ENCODE measurements around the gene EPHX1.
"Not testable (repeated sequence)": the region's sequence is repeated elsewhere in the genome, so short reads cannot be mapped to it uniquely, and the experiment has no call there.

EPHX1 gene

DNA sequence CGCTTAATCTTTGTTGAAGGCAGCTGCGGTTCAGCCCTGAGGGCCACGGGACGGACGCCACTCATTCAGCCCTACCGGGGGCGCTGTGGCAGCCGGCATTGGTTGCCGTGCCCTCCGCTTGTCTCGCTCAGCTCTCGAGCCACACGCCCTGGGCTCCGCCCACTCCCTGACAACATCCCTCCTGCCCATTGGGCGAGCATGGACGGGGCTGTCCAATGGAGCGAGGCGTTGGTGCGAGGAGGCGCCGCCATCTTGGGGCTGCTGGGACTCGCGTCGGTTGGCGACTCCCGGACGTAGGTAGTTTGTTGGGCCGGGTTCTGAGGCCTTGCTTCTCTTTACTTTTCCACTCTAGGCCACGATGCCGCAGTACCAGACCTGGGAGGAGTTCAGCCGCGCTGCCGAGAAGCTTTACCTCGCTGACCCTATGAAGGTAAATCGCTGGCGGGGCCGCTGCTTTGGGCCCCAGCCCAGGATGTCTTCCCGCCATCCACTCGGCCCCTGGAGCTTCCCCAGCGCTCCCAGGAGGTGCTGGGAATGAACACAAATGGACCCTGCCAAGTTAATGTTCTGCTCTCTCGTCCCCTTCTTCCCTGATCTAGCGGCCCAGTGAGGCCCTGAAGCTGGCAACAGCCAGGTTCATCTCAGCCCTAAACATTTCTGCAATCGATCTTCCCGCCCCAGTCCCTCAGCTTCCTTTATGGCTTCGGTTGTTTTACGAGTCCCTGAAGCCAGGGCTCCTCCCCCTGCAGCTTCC, 32.2 kb upstream of the EPHX1 start, which contains the start of gene SRP9:
TSS of gene SRP9 (plus strand) at position 244 of the 754 bp plus-strand sequence. CDS start at position 359, 115 bp downstream.
- peak; percentile 80 to 98 (median 96) for DNase-seq

GRCh38 chr1:225778337-225778669, 31.6 kb upstream of the EPHX1 start:
- DNase-seq, result no peak

DNA sequence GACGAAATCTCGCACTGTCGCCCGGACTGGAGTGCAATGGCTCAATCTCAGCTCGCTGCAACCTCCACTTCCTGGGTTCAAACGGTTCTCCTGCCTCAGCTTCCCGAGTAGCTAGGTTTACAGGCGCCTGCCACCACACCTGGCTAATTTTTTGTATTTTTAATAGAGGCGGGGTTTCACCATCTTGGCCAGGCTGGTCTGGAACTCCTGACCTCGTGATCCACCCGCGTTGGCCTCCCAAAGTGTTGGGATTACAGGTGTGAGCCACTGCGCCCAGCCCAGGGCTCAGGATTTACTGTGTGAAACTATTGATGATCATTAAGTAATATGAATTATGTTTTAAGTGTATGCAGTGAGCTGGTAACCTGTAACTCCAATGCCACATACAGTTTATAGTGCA, 30.8 kb upstream of the EPHX1 start:
- not testable (repeated sequence) for DNase-seq

GRCh38 chr1:225780134-225780533, 29.8 kb upstream of the EPHX1 start:
- DNase-seq, result no peak

DNA sequence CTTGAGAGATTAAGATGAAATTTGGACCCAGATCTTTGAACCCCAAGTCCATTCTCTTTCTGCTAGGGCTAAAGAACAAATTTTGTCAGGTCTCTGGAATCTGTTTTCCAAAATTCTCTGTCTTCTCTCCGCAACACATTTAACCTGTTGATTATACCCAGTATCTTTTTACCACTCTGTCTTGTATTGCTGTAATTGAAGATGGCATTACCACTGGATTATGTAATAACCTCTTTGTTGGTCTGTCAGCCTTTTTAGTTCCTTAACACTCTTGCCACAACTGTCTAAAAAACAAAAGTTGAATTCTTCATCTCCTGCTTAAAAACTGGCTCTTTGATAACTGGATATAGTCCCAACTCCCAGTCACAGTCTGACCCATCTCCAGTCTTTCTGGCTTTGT, 29.3 kb upstream of the EPHX1 start:
- no peak for DNase-seq

- not testable (repeated sequence) for DNase-seq
Observed at GRCh38 chr1:225789142-225789541, 20.8 kb upstream of the EPHX1 start.

DNA sequence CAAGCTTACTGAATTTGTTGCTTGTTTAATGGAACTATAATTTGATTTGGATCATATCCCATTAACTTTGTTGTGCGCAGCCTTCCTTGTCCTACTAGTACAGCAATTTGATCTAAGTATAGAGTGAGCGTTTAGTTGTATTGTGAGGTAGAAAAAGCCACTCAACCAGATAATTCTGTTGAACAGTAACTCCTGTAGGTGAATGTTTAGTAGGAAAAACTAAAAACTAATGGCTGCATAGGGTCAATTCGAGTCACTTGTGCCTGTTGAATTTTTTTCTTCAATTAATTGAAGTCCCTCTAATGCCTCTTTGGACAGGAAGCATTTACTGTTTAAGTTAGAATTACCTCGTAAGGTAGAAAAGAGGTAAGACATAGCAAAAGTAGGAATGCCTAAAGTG, 15.0 kb upstream of the EPHX1 start:
- no peak for DNase-seq

DNA sequence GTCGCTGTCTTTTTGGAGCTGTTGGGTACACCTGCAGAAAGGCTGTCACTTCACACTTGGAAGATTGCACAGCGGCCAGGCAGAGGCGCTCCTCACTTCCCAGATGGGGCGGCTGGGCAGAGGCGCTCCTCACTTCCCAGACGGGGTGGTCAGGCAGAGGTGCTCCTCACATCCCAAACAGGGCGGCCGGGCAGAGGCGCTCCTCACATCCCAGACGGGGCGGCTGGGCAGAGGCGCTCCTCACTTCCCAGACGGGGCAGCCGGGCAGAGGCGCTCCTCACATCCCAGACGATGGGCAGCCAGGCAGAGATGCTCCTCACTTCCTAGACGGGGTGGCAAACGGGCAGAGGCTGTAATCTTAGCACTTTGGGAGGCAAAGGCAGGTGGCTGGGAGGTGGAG, 13.8 kb upstream of the EPHX1 start:
- not testable (repeated sequence) for DNase-seq

- DNase-seq, result not testable (repeated sequence)
Observed at GRCh38 chr1:225801146-225801545, 8.8 kb upstream of the EPHX1 start.

GRCh38 chr1:225806249-225806648, 3.7 kb upstream of the EPHX1 start:
- DNase-seq, result no peak

- not testable (repeated sequence) for DNase-seq
Observed at GRCh38 chr1:225806736-225807135, 3.2 kb upstream of the EPHX1 start.

GRCh38 chr1:225808136-225808535, 1.8 kb upstream of the EPHX1 start:
- no peak for DNase-seq

DNA sequence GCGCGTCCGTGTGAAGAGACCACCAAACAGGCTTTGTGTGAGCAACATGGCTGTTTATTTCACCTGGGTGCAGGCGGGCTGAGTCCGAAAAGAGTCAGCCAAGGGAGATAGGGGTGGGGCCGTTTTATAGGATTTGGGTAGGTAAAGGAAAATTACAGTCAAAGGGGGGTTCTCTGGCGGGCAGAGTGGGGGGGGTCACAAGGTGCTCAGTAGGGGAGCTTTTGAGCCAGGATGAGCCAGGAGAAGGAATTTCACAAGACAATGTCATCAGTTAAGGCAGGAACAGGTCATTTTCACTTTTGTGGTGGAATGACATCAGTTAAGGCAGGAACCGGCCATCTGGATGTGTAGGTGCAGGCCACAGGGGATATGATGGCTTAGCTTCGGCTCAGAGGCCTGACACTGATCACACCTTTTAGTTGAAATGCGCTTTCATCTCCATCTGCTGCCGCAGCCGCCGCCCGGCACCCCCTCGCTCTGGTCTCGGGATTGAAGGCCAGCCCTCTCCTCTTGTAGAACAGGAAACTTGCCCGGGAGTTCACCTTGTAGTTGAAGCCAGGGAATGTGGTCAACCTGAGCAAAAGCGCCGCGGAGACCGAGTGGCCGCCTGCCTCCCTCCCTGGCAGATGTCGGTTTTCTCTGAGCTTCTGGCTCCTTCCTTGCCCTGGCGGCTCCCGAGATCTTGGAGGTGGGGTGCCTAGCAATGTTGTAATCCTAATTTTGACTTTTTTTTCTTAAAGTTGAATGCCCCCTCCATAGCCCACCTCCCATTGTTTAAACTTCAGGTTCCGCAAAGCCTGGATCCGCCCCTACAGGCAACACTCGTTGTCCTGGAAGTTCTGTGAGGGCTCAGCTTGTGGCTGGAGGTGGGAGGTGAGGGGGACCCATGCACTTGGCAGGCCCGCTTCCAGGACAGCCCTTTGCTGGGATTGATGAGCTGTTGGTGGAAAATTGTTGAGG, 935 bp downstream of the EPHX1 start:
- DNase-seq, result peak in 2 of 14 donors; percentile 10 to 64

DNA sequence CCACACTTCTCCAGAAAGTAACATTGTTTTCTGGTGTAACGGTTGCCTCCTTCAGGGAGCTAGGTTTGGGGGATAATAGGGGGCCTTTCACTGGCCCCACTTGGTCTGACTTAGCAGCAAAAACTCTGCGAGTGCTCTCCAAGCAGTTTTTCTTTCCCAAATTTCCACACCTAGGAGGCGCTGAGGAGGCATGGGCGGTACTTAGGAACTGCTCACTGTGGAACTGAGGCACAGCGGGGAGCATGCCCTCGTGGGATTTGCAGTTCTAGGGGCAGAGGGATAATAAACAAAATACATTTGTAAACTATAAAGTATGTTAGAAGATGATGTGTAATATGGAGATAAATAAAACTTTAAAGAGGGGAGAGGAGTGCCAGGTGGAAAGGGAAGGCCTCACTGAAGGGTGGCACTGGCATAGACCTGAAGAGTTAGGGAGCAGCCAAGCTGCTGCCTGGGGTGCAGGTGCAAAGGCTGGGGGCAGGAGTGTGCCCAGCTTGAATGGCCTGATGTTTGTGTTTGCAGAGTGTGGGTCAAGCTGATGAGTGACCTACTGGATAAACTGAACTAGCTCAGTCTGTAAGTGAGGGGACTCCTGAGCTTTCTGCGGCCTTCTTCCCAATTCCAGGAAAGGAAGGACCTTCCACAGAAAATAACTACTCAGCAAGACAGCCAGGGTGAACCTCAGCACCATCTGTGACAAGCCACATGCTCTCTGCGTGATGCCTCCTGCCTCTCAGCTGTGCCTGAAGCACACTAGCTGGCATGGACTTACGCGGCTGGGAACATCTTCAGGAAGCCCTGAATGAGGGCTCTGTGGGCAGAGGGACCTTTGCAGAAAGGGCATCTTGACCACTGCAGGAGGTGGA, 1.9 kb downstream of the EPHX1 start:
- DNase-seq, result peak in 1 of 14 donors; percentile 69

DNA sequence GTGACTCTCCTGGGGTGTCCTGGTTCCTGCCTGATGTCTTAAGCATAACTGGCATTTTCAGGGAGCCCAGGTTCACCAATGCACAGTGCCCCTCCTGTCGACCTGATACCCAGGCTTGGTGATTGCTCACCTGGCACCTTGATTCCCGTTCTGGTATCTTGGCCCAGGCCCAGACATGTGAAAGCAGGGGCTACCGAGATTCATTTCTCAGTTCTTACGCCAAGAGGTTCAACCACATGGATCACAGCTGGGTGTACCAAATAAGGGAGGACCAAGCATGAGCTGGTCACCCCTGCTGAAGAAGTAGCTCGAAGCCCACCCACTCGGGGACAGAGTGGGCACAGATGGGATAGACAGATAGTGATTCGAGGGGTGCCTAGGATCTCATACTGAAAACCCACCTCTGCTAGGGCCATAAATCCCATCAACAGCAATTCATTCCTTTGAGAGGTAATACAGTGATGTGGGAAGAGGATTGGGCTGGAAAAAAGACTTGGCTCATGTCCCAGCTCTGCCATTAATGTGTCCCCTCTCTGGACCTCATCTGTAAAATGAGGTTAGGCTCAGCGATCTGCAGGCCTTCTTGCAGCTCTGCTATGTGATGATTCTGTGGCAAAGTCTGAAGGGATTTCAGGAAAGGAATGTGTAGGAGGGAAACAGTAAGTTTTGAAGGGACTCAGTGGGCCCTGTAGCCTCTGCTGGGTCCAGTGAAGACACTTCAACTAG, 2.7 kb downstream of the EPHX1 start:
- DNase-seq, result no peak

DNA sequence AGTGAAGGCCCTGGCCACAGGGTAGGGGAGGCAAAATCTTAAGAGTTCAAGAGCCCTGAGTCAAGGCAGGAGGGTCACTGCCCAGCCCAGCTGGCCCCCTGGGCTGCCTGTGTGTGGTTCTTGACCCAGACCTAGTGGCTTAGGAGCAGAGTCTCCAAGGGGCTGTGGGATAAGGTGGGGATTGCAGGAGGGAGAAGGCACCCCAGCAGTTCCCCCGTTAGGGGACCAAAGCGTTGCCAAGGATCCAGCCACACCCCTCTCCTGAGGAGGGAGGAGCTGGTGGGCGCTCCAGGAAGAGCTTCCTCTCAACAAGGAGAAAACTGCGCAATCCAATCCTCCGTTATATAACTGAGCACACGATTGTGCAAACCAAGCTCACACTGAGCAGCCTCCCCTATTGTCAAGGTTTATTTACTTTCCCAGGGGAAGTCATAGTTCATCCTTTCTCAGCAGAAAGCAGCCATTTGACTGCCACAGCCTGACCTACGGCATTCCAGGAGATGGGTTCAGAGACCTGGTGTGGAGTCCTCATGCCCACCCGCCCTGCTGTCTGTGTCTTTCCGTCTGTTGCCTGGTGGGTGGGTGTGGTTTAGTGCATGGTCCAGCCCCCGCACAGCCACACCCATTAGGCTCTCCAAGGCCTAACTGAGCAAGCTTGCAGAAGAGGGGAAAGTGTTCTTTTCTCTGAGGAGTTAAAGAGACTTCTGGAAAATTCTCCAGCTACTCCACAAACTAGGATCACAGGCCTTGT, 3.5 kb downstream of the EPHX1 start:
- DNase-seq, result no peak

DNA sequence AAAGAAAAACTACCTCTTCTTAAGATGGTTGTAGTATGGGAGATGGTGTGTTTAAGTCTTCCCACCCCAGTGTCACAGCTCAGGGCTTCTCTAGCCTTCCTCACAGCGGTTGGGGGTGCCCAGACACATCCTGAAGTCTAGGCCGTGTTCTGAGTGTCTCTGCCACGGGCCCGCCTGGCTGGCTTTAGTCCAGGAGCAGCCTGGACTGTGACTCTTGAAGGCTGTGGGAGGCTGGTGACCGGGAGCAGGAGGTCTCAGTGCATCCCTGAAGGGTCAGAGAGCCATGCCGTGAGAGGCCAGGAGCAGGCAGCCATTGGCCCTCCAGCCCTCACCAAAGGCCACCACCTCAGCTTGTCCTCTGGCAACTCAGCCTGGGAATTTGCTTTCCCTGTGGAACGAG, 4.5 kb downstream of the EPHX1 start:
- no peak for DNase-seq

DNA sequence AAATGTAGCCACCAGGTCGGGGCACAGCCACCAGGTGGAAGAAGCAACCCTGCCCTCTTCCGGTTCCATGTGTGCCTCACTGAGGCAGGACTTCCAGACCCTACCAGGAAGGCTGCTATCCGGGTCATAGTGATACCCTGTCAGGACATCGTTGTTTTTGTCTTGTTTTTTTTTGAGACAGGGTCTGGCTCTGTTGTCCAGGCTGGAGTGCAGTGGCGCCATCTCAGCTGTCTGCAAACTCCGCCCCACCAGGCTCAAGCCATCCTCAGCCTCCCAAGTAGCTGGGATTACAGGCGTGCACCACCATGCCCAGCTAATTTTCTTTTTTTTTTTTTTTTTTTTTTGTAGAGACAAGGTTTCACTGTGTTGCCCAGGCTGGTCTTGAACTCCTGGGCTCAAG, 5.2 kb downstream of the EPHX1 start:
- not testable (repeated sequence) for DNase-seq

DNA sequence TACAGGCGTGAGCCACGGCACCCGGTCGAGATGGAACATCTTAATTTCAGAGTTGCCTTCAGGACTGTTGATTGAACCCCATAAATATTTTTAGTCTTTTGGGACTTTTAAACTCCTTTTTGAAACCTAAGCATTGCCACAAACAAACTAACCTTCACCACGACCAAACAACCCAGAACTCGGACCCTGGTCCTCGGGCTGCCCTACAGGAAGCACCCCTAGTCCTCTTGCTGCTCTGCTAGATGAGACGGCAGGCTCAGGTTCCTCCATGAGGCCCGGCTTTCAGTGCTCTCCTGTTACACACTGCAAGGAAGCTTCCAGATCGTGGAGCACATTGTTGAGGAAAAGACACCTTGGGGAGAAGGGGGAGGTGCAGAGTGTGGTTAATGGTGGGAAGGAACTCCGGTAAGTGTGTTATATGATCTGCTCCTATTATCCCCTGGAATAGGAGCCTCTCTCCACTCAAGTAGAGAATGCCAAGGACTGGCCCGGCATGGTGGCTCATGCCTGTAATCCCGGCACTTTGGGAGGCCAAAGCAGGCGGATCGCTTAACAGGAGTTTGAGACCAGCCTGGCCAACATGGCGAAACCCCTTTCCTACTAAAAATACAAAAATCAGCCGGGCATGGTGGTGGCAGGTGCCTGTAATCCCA, 5.7 kb downstream of the EPHX1 start:
- no peak for DNase-seq
